ENCODE measurements around the gene ADARB2. TPM values are rescaled to one million over a fixed set of nuclear protein-coding genes. Genes with fewer than 3 reads are reported as not detected.

The ADARB2 gene
- polyA plus RNA-seq, 1 of the 3 experiments (the other 2 are of a cell fraction), result not detected

DNA sequence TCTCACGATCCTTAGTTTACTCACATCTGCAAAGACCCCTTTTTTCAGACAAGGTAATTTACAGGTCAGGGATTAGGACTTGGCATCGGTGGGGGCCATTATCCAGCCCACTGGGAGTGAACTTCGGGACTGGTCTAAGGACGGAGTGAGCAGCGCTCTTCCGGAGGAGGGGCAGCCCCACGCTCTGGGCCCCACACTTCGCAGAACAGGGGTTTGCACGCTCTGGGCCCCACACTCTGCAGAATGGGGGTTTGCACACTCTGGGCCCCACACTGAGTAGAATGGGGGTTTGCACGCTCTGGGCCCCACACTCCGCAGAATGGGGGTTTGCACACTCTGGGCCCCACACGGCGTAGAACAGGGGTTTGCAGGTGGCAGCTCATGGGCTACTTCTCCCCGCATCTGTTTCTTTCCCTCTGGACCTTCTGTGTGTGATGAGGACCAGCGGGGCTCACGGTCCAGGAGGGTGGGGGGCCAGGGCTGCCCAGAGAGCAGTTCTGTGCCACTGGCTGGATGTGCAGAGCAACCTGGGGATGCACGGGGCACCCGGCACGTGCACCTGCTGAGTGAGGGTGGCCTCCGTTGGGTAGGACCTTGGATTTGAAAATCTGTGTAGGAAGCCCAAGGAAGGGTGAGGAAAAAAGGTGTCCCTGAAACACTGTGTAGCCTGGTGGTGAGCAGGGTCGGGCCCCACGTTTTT, 546.4 kb downstream of the ADARB2 start:
- no peak for DNase-seq
- CTCF ChIA-PET, result interaction anchor here (1.2 kb wide), 1 partner anchor 10 kb away, joined by 3 read pairs; no protein-coding TSS in a partner anchor

More for the DNA sequence above, 546.4 kb downstream of the ADARB2 start:
- Histone ChIP-seq H2AFZ (ENCODE audit: low read depth) (no peak overlapping the region), H3K9ac (no peak overlapping the region), H3K27ac (ENCODE audit: low read depth in 2 of 2, low read length in 1 of 2) (no peak overlapping the region; a peak in 1 of 4 replicates), H3K9me3 (no peaks in the 10 kb centered on the region), H4K20me1 (ENCODE audit: insufficient read depth) (no peaks in the 10 kb centered on the region), H3K4me1 (ENCODE audit: control insufficient read depth in 1 of 2, insufficient read depth in 2 of 2, low read depth in 1 of 2, low read length in 1 of 2) (peaks cover 0 to 12% of the 10 kb centered on the region in 2 experiments; a peak in 1 of 4 replicates), H3K4me3 (ENCODE audit: low read depth in 2 of 2, low read length in 1 of 2) (no peak overlapping the region), H3K4me2 (no peak overlapping the region), H3K9me2 (no peaks in the 10 kb centered on the region), H3F3A (replicated peaks; ENCODE audit: insufficient read depth) (no peaks in the 10 kb centered on the region), H3K36me3 (replicated peaks in 1 of 2; ENCODE audit: control insufficient read depth in 1 of 2, insufficient read depth in 2 of 2, low read length in 1 of 2) (no peaks in the 10 kb centered on the region), H3K27me3 (ENCODE audit: insufficient read depth) (no peaks in the 10 kb centered on the region), H3K79me2 (ENCODE audit: insufficient read depth) (no peaks in the 10 kb centered on the region)
- POLR2A ChIA-PET, result no interaction called here
- no peak for TF ChIP-seq RCOR1 (IDR thresholded peaks at IDR 0.05; ENCODE audit: low read length)
- no peak for TF ChIP-seq FOSL2 (IDR thresholded peaks at IDR 0.05; ENCODE audit: borderline replicate concordance, low read depth)
- TF ChIP-seq EP300 (IDR thresholded peaks at IDR 0.05; ENCODE audit: borderline replicate concordance in 1 of 2, low read depth in 1 of 2, low read length in 1 of 2), result no peak
- no peak for TF ChIP-seq GABPA (IDR thresholded peaks at IDR 0.05; ENCODE audit: low read depth)
- no peak for TF ChIP-seq NRF1 (IDR thresholded peaks at IDR 0.05; ENCODE audit: low read depth, low read length)
- TF ChIP-seq, protein P1, sequence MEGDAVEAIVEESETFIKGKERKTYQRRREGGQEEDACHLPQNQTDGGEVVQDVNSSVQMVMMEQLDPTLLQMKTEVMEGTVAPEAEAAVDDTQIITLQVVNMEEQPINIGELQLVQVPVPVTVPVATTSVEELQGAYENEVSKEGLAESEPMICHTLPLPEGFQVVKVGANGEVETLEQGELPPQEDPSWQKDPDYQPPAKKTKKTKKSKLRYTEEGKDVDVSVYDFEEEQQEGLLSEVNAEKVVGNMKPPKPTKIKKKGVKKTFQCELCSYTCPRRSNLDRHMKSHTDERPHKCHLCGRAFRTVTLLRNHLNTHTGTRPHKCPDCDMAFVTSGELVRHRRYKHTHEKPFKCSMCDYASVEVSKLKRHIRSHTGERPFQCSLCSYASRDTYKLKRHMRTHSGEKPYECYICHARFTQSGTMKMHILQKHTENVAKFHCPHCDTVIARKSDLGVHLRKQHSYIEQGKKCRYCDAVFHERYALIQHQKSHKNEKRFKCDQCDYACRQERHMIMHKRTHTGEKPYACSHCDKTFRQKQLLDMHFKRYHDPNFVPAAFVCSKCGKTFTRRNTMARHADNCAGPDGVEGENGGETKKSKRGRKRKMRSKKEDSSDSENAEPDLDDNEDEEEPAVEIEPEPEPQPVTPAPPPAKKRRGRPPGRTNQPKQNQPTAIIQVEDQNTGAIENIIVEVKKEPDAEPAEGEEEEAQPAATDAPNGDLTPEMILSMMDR (IDR thresholded peaks at IDR 0.05), result no peak
- no peak for TF ChIP-seq MEF2A (IDR thresholded peaks at IDR 0.05; ENCODE audit: borderline replicate concordance, low read depth)
- no peak for TF ChIP-seq NFIC (IDR thresholded peaks at IDR 0.05; ENCODE audit: borderline replicate concordance)
- TF ChIP-seq, protein P2, sequence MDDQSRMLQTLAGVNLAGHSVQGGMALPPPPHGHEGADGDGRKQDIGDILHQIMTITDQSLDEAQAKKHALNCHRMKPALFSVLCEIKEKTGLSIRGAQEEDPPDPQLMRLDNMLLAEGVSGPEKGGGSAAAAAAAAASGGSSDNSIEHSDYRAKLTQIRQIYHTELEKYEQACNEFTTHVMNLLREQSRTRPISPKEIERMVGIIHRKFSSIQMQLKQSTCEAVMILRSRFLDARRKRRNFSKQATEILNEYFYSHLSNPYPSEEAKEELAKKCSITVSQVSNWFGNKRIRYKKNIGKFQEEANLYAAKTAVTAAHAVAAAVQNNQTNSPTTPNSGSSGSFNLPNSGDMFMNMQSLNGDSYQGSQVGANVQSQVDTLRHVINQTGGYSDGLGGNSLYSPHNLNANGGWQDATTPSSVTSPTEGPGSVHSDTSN (IDR thresholded peaks at IDR 0.05), result no peak
- no peak for TF ChIP-seq FOXJ3 (CRISPR knock-in tag; IDR thresholded peaks at IDR 0.05)
- TF ChIP-seq ELF1 (IDR thresholded peaks at IDR 0.05), result no peak
- TF ChIP-seq, protein P3, sequence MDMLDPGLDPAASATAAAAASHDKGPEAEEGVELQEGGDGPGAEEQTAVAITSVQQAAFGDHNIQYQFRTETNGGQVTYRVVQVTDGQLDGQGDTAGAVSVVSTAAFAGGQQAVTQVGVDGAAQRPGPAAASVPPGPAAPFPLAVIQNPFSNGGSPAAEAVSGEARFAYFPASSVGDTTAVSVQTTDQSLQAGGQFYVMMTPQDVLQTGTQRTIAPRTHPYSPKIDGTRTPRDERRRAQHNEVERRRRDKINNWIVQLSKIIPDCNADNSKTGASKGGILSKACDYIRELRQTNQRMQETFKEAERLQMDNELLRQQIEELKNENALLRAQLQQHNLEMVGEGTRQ (IDR thresholded peaks at IDR 0.05; ENCODE audit: borderline replicate concordance, low read depth, low read length), result no peak
- TF ChIP-seq, protein P4, sequence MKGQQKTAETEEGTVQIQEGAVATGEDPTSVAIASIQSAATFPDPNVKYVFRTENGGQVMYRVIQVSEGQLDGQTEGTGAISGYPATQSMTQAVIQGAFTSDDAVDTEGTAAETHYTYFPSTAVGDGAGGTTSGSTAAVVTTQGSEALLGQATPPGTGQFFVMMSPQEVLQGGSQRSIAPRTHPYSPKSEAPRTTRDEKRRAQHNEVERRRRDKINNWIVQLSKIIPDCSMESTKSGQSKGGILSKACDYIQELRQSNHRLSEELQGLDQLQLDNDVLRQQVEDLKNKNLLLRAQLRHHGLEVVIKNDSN (IDR thresholded peaks at IDR 0.05; ENCODE audit: borderline replicate concordance, low read depth), result no peak
- TF ChIP-seq TCF12 (IDR thresholded peaks at IDR 0.05), result no peak
- no peak for TF ChIP-seq RFX5 (IDR thresholded peaks at IDR 0.05; ENCODE audit: low read length)
- TF ChIP-seq, protein P5, sequence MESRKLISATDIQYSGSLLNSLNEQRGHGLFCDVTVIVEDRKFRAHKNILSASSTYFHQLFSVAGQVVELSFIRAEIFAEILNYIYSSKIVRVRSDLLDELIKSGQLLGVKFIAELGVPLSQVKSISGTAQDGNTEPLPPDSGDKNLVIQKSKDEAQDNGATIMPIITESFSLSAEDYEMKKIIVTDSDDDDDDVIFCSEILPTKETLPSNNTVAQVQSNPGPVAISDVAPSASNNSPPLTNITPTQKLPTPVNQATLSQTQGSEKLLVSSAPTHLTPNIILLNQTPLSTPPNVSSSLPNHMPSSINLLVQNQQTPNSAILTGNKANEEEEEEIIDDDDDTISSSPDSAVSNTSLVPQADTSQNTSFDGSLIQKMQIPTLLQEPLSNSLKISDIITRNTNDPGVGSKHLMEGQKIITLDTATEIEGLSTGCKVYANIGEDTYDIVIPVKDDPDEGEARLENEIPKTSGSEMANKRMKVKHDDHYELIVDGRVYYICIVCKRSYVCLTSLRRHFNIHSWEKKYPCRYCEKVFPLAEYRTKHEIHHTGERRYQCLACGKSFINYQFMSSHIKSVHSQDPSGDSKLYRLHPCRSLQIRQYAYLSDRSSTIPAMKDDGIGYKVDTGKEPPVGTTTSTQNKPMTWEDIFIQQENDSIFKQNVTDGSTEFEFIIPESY (IDR thresholded peaks at IDR 0.05; ENCODE audit: borderline replicate concordance, low read depth), result no peak
- WGBS (ENCODE audit: low lambda C conversion rate), result 58% methylated on average over 17 of the region's 22 CpGs
